Activated CD8-positive, alpha-beta T cell treated with anti-CD3 and anti-CD28 coated beads for 36 hours (primary cell): ENCODE results near the gene ATG9B. TPM values are rescaled to one million over a fixed set of nuclear protein-coding genes. Genes with fewer than 3 reads are reported as not detected.

Experiments used
- ATAC-seq: fragments of 200-7000 bp; cut with Tn5 transposase; one replicate; pipeline ENCODE4 v1.10.0; 2021; ENCODE audit warnings: mild to moderate bottlenecking, moderate library complexity
- CTCF ChIA-PET: fragments of 350-600 bp; sonication (Branson Sonifier 250); formaldehyde crosslinking; loops from one replicate; lab custom pipeline; 2021; ENCODE audit warnings: antibody characterized with exemption; lab: Charles Lee
- POLR2A ChIA-PET: fragments of 350-600 bp; sonication (Branson Sonifier 250); formaldehyde crosslinking; loops from one replicate; lab custom pipeline; 2021; ENCODE audit warnings: antibody characterized with exemption; lab: Charles Lee
- DNase-seq: peaks from one replicate; pipeline ENCODE4 v3.0.0-alpha.2; 2020
- H3K27ac Mint-ChIP-seq: one replicate; pipeline ENCODE4 v1.8.0; 2021; ENCODE audit warnings: mild to moderate bottlenecking, mixed read lengths
- H3K27me3 Mint-ChIP-seq: one replicate; pipeline ENCODE4 v1.8.0; 2021; ENCODE audit warnings: mixed read lengths
- H3K36me3 Mint-ChIP-seq: one replicate; pipeline ENCODE4 v1.8.0; 2021; ENCODE audit warnings: low read depth, mixed read lengths
- H3K4me1 Mint-ChIP-seq: one replicate; pipeline ENCODE4 v1.8.0; 2021; ENCODE audit warnings: low read depth, mixed read lengths
- H3K4me3 Mint-ChIP-seq: one replicate; pipeline ENCODE4 v1.8.0; 2021; ENCODE audit warnings: mild to moderate bottlenecking, moderate library complexity, mixed read lengths
- H3K9me3 Mint-ChIP-seq: one replicate; pipeline ENCODE4 v1.8.0; 2021; ENCODE audit warnings: mixed read lengths
- CTCF ChIP-seq: fragments of 200-600 bp; IDR thresholded peaks from one replicate; pipeline ENCODE4 v1.8.0; 2022; ENCODE audit warnings: antibody characterized with exemption, mild to moderate bottlenecking
- intact Hi-C: fragments of 100-400 bp; cut with micrococcal nuclease; formaldehyde crosslinking; loops from one replicate; pipeline ENCODE4 v1.10.0; 2022
- total RNA-seq, 2 experiments: library from RNA; stranded (reverse); gene quantifications; one replicate each; pipeline ENCODE4 v1.2.3, GENCODE V29; 2021

ATG9B gene
- total RNA-seq, 2 experiments from 2014 or later: 12.6 to 14.0 TPM

GRCh38 chr7:151058781-151059366, 34.6 kb upstream of the ATG9B start:
- ATAC-seq (no peak), DNase-seq (peak; percentile 40)
- no peak for TF ChIP-seq CTCF
- H3K4me3 Mint-ChIP-seq: peak overlapping the region; percentile 95
- POLR2A ChIA-PET: interaction anchor here (0.6 to 1.4 kb wide), 8 partner anchors 9 to 691 kb away, joined by 3 to 4 read pairs (median 3); partner anchors contain the start of gene TMUB1
- peak overlapping the region; percentile 89 for H3K27ac Mint-ChIP-seq
- H3K36me3 Mint-ChIP-seq: no peaks in the 10 kb centered on the region
- CTCF ChIA-PET: interaction anchor here (0.8 to 1.4 kb wide), 5 partner anchors 24 to 65 kb away, joined by 3 to 7 read pairs (median 4); partner anchors contain the start of genes ABCB8 and TMUB1
- intact Hi-C loops: loop anchor here (2.0 kb wide), 2 partner anchors 24 to 30 kb away; partner anchors contain the start of genes ABCB8 and TMUB1
- no peaks in the 10 kb centered on the region for H3K27me3 Mint-ChIP-seq
- H3K4me1 Mint-ChIP-seq: peaks cover 35% of the 10 kb centered on the region
- H3K9me3 Mint-ChIP-seq: no peaks in the 10 kb centered on the region

GRCh38 chr7:151057989-151058780, 33.9 kb upstream of the ATG9B start:
- CTCF ChIA-PET: interaction anchor here (0.8 to 1.4 kb wide), 5 partner anchors 25 to 66 kb away, joined by 3 to 7 read pairs (median 4); partner anchors contain the start of genes ABCB8 and TMUB1
- TF ChIP-seq CTCF: no peak
- H3K27me3 Mint-ChIP-seq: no peaks in the 10 kb centered on the region
- ATAC-seq (peak; percentile 95), DNase-seq (peak; percentile 99)
- H3K27ac Mint-ChIP-seq: peak overlapping the region; percentile 89
- peak overlapping the region; percentile 95 for H3K4me3 Mint-ChIP-seq
- no peaks in the 10 kb centered on the region for H3K36me3 Mint-ChIP-seq
- intact Hi-C loops: loop anchor here (2.0 kb wide), 2 partner anchors 25 to 29 kb away; partner anchors contain the start of genes ABCB8 and TMUB1
- no peaks in the 10 kb centered on the region for H3K9me3 Mint-ChIP-seq
- H3K4me1 Mint-ChIP-seq: peaks cover 35% of the 10 kb centered on the region
- POLR2A ChIA-PET: interaction anchor here (0.6 to 1.4 kb wide), 6 partner anchors 10 to 691 kb away, joined by 3 to 4 read pairs (median 3); partner anchors contain the start of gene TMUB1

- ATAC-seq (peak; percentile 4), DNase-seq (no peak)
- ChIA-PET CTCF (interaction anchor here (1.2 kb wide), 1 partner anchor 39 kb away, joined by 3 read pairs; no protein-coding TSS in a partner anchor), POLR2A (interaction anchor here (1.3 kb wide), 1 partner anchor 26 kb away, joined by 4 read pairs; the partner anchor contains the start of gene TMUB1)
- Mint-ChIP-seq H3K4me1 (peaks cover 37% of the 10 kb centered on the region), H3K9me3 (no peaks in the 10 kb centered on the region), H3K27ac (peak within 1 kb of the TSS; percentile 89), H3K4me3 (peak within 1 kb of the TSS; percentile 95), H3K36me3 (no peaks in the 10 kb centered on the region), H3K27me3 (no peaks in the 10 kb centered on the region)
- intact Hi-C loops: no loop called here
- no peak for TF ChIP-seq CTCF
Observed at GRCh38 chr7:151057506-151057988, 33.3 kb upstream of the ATG9B start, which contains the start of gene CDK5. TSS of gene CDK5 (minus strand) at chr7:151057897. CDS start at chr7:151057848, 49 bp downstream.

GRCh38 chr7:151056666-151057505, 32.6 kb upstream of the ATG9B start:
- CTCF ChIA-PET: interaction anchor here (1.2 kb wide), 1 partner anchor 39 kb away, joined by 3 read pairs; no protein-coding TSS in a partner anchor

More at GRCh38 chr7:151056666-151057505, 32.6 kb upstream of the ATG9B start:
- TF ChIP-seq CTCF: no peak
- H3K27ac Mint-ChIP-seq: no peak overlapping the region
- ATAC-seq (no peak), DNase-seq (no peak)
- peaks cover 36% of the 10 kb centered on the region for H3K4me1 Mint-ChIP-seq
- intact Hi-C loops: no loop called here
- no peaks in the 10 kb centered on the region for H3K27me3 Mint-ChIP-seq
- POLR2A ChIA-PET: no interaction called here
- H3K4me3 Mint-ChIP-seq: peak overlapping the region; percentile 95
- H3K9me3 Mint-ChIP-seq: no peaks in the 10 kb centered on the region
- H3K36me3 Mint-ChIP-seq: no peaks in the 10 kb centered on the region
